ENCODE results near the gene DAPK1.

- TF ChIP-seq CTCF (IDR thresholded peaks at IDR 0.05) (no peak), POLR2A (IDR thresholded peaks at IDR 0.05) (no peak)
These were observed 206.1 kb downstream of the DAPK1 start for GRCh38 chr9:87703636-87704276.
